ENCODE measurements around the gene RAF1.

- TF ChIP-seq CTCF (IDR thresholded peaks at IDR 0.05) (no peak), POLR2AphosphoS5 (IDR thresholded peaks at IDR 0.05) (no peak)
Observed at GRCh38 chr3:12536423-12536822, 127.5 kb downstream of the RAF1 start.
